Prostate gland (tissue), 2 donors: ENCODE measurements around the gene PTPRD.

Source experiments
- POLR2A ChIP-seq: fragments of 450-650 bp; IDR thresholded peaks from one replicate; pipeline ENCODE4 v1.6.1; 2016; ENCODE audit warnings: antibody characterized with exemption, mild to moderate bottlenecking
- POLR2AphosphoS5 ChIP-seq: sonication (generic); formaldehyde crosslinking; IDR thresholded peaks from one replicate; pipeline ENCODE4 v1.6.1; 2017; ENCODE audit warnings: antibody characterized with exemption
- TF ChIP-seq, protein P1 (sequence below), 4 experiments: fragments of 200-600 bp in 2 of 4; fragments of 450-650 bp in 2 of 4; sonication (generic) in 2 of 4; IDR thresholded peaks; 1 replicate in 3 of 4; 2 replicates in 1 of 4; pipeline ENCODE4 v1.5.1; 2016 to 2019; ENCODE audit warnings: antibody characterized with exemption in 4 of 4, mild to moderate bottlenecking in 2 of 4, moderate library complexity in 2 of 4

GRCh38 chr9:8389531-8389930, 2223.3 kb downstream of the PTPRD start:
- TF ChIP-seq, protein P1, sequence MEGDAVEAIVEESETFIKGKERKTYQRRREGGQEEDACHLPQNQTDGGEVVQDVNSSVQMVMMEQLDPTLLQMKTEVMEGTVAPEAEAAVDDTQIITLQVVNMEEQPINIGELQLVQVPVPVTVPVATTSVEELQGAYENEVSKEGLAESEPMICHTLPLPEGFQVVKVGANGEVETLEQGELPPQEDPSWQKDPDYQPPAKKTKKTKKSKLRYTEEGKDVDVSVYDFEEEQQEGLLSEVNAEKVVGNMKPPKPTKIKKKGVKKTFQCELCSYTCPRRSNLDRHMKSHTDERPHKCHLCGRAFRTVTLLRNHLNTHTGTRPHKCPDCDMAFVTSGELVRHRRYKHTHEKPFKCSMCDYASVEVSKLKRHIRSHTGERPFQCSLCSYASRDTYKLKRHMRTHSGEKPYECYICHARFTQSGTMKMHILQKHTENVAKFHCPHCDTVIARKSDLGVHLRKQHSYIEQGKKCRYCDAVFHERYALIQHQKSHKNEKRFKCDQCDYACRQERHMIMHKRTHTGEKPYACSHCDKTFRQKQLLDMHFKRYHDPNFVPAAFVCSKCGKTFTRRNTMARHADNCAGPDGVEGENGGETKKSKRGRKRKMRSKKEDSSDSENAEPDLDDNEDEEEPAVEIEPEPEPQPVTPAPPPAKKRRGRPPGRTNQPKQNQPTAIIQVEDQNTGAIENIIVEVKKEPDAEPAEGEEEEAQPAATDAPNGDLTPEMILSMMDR (IDR thresholded peaks at IDR 0.05), result no peak
- no peak for TF ChIP-seq POLR2A
- TF ChIP-seq POLR2AphosphoS5, result no peak
